WTC11 (cell line): ENCODE measurements around the gene ZBTB22. TPM values are rescaled to one million over a fixed set of nuclear protein-coding genes. Genes with fewer than 3 reads are reported as not detected.

Experiments used
- ATAC-seq: fragments of 200-7000 bp; cut with Tn5 transposase; 2 replicates; pipeline ENCODE4 v1.10.0; 2021; ENCODE audit warnings: mild to moderate bottlenecking, moderate library complexity
- CTCF ChIA-PET: fragments of 300-600 bp; sonication (Branson Sonifier 250); formaldehyde crosslinking; loops from one replicate; lab custom pipeline; 2021; ENCODE audit warnings: antibody characterized with exemption; lab: Charles Lee
- POLR2A ChIA-PET: fragments of 350-600 bp; sonication (Branson Sonifier 250); formaldehyde crosslinking; loops from one replicate; lab custom pipeline; 2021; ENCODE audit warnings: antibody characterized with exemption; lab: Charles Lee
- DNase-seq: peaks from one replicate; pipeline ENCODE4 v3.0.0; 2021; ENCODE audit warnings: low spot score
- H3K27ac Mint-ChIP-seq: 2 replicates; pipeline ENCODE4 v1.8.0; 2021; ENCODE audit warnings: mixed read lengths
- H3K27me3 Mint-ChIP-seq: 2 replicates; pipeline ENCODE4 v1.8.0; 2021; ENCODE audit warnings: low read depth, mild to moderate bottlenecking, moderate library complexity, mixed read lengths
- H3K36me3 Mint-ChIP-seq: 2 replicates; pipeline ENCODE4 v1.8.0; 2021; ENCODE audit warnings: mixed read lengths
- H3K4me1 Mint-ChIP-seq: 2 replicates; pipeline ENCODE4 v1.8.0; 2022; ENCODE audit warnings: mixed read lengths
- H3K4me3 Mint-ChIP-seq: 2 replicates; pipeline ENCODE4 v1.8.0; 2021; ENCODE audit warnings: mild to moderate bottlenecking, moderate library complexity, mixed read lengths
- H3K9me3 Mint-ChIP-seq: 2 replicates; pipeline ENCODE4 v1.8.0; 2021; ENCODE audit warnings: mixed read lengths
- AFF4 ChIP-seq: sonication (generic); formaldehyde crosslinking; IDR thresholded peaks from 2 replicates; pipeline ENCODE4 v1.8.1; 2023; ENCODE audit warnings: mild to moderate bottlenecking, missing genetic modification reagents, borderline replicate concordance
- CREM ChIP-seq: sonication (generic); formaldehyde crosslinking; IDR thresholded peaks from 2 replicates; pipeline ENCODE4 v1.8.1; 2022; ENCODE audit warnings: mild to moderate bottlenecking, missing genetic modification reagents, moderate library complexity
- ELF4 ChIP-seq: sonication (generic); formaldehyde crosslinking; IDR thresholded peaks from 2 replicates; pipeline ENCODE4 v1.8.1; 2022; ENCODE audit warnings: low read depth, mild to moderate bottlenecking, moderate library complexity, missing genetic modification reagents
- FOXK1 ChIP-seq: sonication (generic); formaldehyde crosslinking; IDR thresholded peaks from 2 replicates; pipeline ENCODE4 v1.8.0; 2022; ENCODE audit warnings: mild to moderate bottlenecking, moderate library complexity, missing genetic modification reagents
- GABPB1 ChIP-seq: sonication (generic); formaldehyde crosslinking; IDR thresholded peaks from 2 replicates; pipeline ENCODE4 v1.8.1; 2023; ENCODE audit warnings: mild to moderate bottlenecking, missing genetic modification reagents
- HMGA2 ChIP-seq: fragments of 250-450 bp; sonication (Bioruptor Pico); IDR thresholded peaks from 2 replicates; pipeline ENCODE4 v1.4.0; 2021; ENCODE audit warnings: mild to moderate bottlenecking, moderate library complexity
- JAZF1 ChIP-seq: fragments of 250-450 bp; sonication (Bioruptor Pico); IDR thresholded peaks from 2 replicates; pipeline ENCODE4 v1.9.0; 2021; ENCODE audit warnings: moderate library complexity, mild to moderate bottlenecking, inconsistent platforms
- JUN ChIP-seq: sonication (generic); formaldehyde crosslinking; IDR thresholded peaks from 2 replicates; pipeline ENCODE4 v1.8.0; 2023; ENCODE audit warnings: mild to moderate bottlenecking, missing genetic modification reagents
- NFATC4 ChIP-seq: fragments of 250-450 bp; sonication (Bioruptor Pico); IDR thresholded peaks from 2 replicates; pipeline ENCODE4 v1.9.0; 2021; ENCODE audit warnings: mild to moderate bottlenecking
- NR2C2 ChIP-seq: sonication (generic); formaldehyde crosslinking; IDR thresholded peaks from 2 replicates; pipeline ENCODE4 v1.8.0; 2022; ENCODE audit warnings: mild to moderate bottlenecking, missing genetic modification reagents
- NR3C1 ChIP-seq: sonication (generic); formaldehyde crosslinking; conservative IDR thresholded peaks from 2 replicates; pipeline ENCODE4 v1.8.1; 2023; ENCODE audit warnings: low read depth, mild to moderate bottlenecking, missing genetic modification reagents
- PRDM15 ChIP-seq: sonication (generic); formaldehyde crosslinking; IDR thresholded peaks from 2 replicates; pipeline ENCODE4 v1.8.0; 2022; ENCODE audit warnings: missing genetic modification reagents
- RORB ChIP-seq: fragments of 250-450 bp; sonication (Bioruptor Pico); IDR thresholded peaks from 2 replicates; pipeline ENCODE4 v1.9.0; 2021; ENCODE audit warnings: mild to moderate bottlenecking
- SMAD3 ChIP-seq: sonication (generic); formaldehyde crosslinking; IDR thresholded peaks from 2 replicates; pipeline ENCODE4 v1.8.0; 2022; ENCODE audit warnings: missing genetic modification reagents, mild to moderate bottlenecking, borderline replicate concordance
- SP1 ChIP-seq: sonication (generic); formaldehyde crosslinking; conservative IDR thresholded peaks from 2 replicates; pipeline ENCODE4 v1.8.1; 2022; ENCODE audit warnings: missing genetic modification reagents
- TEAD1 ChIP-seq: sonication (generic); formaldehyde crosslinking; IDR thresholded peaks from 2 replicates; pipeline ENCODE4 v1.8.0; 2022; ENCODE audit warnings: mild to moderate bottlenecking, missing genetic modification reagents
- ZNF232 ChIP-seq: sonication (generic); formaldehyde crosslinking; IDR thresholded peaks from 2 replicates; pipeline ENCODE4 v1.8.0; 2022; ENCODE audit warnings: mild to moderate bottlenecking, missing genetic modification reagents
- total RNA-seq: library from RNA; stranded (reverse); gene quantifications from 3 replicates; pipeline ENCODE4 v1.2.3, GENCODE V29; 2021
- TF ChIP-seq, protein P1 (sequence below): sonication (generic); formaldehyde crosslinking; IDR thresholded peaks from 2 replicates; pipeline ENCODE4 v1.8.1; 2023; ENCODE audit warnings: mild to moderate bottlenecking, missing genetic modification reagents
- TF ChIP-seq, protein P2 (sequence below): sonication (generic); formaldehyde crosslinking; IDR thresholded peaks from 2 replicates; pipeline ENCODE4 v1.8.1; 2022; ENCODE audit warnings: mild to moderate bottlenecking, moderate library complexity, missing genetic modification reagents
- TF ChIP-seq, protein P3 (sequence below): sonication (generic); formaldehyde crosslinking; IDR thresholded peaks from 2 replicates; pipeline ENCODE4 v1.8.0; 2022; ENCODE audit warnings: mild to moderate bottlenecking, missing genetic modification reagents
- TF ChIP-seq, protein P4 (sequence below): sonication (generic); formaldehyde crosslinking; IDR thresholded peaks from 2 replicates; pipeline ENCODE4 v1.8.0; 2022; ENCODE audit warnings: mild to moderate bottlenecking, missing genetic modification reagents
- TF ChIP-seq, protein P5 (sequence below): fragments of 250-450 bp; sonication (Bioruptor Pico); IDR thresholded peaks from 2 replicates; pipeline ENCODE4 v1.9.0; 2021; ENCODE audit warnings: mild to moderate bottlenecking

ZBTB22 gene
- total RNA-seq, 1 experiment from 2014 or later: 11.6 TPM

- Mint-ChIP-seq H3K4me3 (peak within 1 kb of the TSS; percentile 96), H3K27ac (peak within 1 kb of the TSS; percentile 100), H3K36me3 (peaks cover 67% of the 10 kb centered on the region), H3K27me3 (no peaks in the 10 kb centered on the region), H3K4me1 (peaks cover 50% of the 10 kb centered on the region), H3K9me3 (no peaks in the 10 kb centered on the region)
- DNase-seq (peak; percentile 84), ATAC-seq (peak; percentile 78)
- CTCF ChIA-PET: interaction anchor here (0.6 to 2.4 kb wide), 5 partner anchors 23 to 1017 kb away, joined by 3 to 10 read pairs (median 4); partner anchors contain the start of gene ZBTB22
- POLR2A ChIA-PET: interaction anchor here (0.7 to 2.1 kb wide), 11 partner anchors 8 to 300 kb away, joined by 3 to 8 read pairs (median 5); partner anchors contain the start of genes PFDN6, RING1 and WDR46
- TF ChIP-seq SMAD3 (peak; percentile 26; the same call in 1 of the 2 replicates), NFATC4 (CRISPR knock-in tag) (0 out of 2 replicates have a peak, but pooled peaks have one; percentile 77), NR2C2 (CRISPR knock-in tag) (peak; percentile 73), ZNF232 (CRISPR knock-in tag) (peak; percentile 68; the same call in 1 of the 2 replicates), NR3C1 (no peak), PRDM15 (CRISPR knock-in tag) (peak; percentile 42), RORB (CRISPR knock-in tag) (0 out of 2 replicates have a peak, but pooled peaks have one; percentile 69), JUN (CRISPR knock-in tag) (0 out of 2 replicates have a peak, but pooled peaks have one; percentile 33), TEAD1 (CRISPR knock-in tag) (peak; percentile 58; the same call in 1 of the 2 replicates), GABPB1 (CRISPR knock-in tag) (peak; percentile 83), AFF4 (CRISPR knock-in tag) (no peak; the same call in 1 of the 2 replicates), HMGA2 (no peak; the same call in none of the 2 replicates), JAZF1 (CRISPR knock-in tag) (no peak), ELF4 (CRISPR knock-in tag) (0 out of 2 replicates have a peak, but pooled peaks have one; percentile 20), SP1 (CRISPR knock-in tag) (peak; percentile 53; the same call in 1 of the 2 replicates), FOXK1 (peak; percentile 89), CREM (CRISPR knock-in tag) (peak; percentile 94)
- TF ChIP-seq, protein P1, sequence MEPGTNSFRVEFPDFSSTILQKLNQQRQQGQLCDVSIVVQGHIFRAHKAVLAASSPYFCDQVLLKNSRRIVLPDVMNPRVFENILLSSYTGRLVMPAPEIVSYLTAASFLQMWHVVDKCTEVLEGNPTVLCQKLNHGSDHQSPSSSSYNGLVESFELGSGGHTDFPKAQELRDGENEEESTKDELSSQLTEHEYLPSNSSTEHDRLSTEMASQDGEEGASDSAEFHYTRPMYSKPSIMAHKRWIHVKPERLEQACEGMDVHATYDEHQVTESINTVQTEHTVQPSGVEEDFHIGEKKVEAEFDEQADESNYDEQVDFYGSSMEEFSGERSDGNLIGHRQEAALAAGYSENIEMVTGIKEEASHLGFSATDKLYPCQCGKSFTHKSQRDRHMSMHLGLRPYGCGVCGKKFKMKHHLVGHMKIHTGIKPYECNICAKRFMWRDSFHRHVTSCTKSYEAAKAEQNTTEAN (CRISPR knock-in tag): 0 out of 2 replicates have a peak, but pooled peaks have one; percentile 42
- TF ChIP-seq, protein P2, sequence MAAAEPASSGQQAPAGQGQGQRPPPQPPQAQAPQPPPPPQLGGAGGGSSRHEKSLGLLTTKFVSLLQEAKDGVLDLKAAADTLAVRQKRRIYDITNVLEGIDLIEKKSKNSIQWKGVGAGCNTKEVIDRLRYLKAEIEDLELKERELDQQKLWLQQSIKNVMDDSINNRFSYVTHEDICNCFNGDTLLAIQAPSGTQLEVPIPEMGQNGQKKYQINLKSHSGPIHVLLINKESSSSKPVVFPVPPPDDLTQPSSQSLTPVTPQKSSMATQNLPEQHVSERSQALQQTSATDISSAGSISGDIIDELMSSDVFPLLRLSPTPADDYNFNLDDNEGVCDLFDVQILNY (CRISPR knock-in tag): 0 out of 2 replicates have a peak, but pooled peaks have one; percentile 44
- TF ChIP-seq, protein P3, sequence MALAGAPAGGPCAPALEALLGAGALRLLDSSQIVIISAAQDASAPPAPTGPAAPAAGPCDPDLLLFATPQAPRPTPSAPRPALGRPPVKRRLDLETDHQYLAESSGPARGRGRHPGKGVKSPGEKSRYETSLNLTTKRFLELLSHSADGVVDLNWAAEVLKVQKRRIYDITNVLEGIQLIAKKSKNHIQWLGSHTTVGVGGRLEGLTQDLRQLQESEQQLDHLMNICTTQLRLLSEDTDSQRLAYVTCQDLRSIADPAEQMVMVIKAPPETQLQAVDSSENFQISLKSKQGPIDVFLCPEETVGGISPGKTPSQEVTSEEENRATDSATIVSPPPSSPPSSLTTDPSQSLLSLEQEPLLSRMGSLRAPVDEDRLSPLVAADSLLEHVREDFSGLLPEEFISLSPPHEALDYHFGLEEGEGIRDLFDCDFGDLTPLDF (CRISPR knock-in tag): peak; percentile 17; the same call in 1 of the 2 replicates
- TF ChIP-seq, protein P4, sequence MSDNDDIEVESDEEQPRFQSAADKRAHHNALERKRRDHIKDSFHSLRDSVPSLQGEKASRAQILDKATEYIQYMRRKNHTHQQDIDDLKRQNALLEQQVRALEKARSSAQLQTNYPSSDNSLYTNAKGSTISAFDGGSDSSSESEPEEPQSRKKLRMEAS: peak; percentile 98
- TF ChIP-seq, protein P5, sequence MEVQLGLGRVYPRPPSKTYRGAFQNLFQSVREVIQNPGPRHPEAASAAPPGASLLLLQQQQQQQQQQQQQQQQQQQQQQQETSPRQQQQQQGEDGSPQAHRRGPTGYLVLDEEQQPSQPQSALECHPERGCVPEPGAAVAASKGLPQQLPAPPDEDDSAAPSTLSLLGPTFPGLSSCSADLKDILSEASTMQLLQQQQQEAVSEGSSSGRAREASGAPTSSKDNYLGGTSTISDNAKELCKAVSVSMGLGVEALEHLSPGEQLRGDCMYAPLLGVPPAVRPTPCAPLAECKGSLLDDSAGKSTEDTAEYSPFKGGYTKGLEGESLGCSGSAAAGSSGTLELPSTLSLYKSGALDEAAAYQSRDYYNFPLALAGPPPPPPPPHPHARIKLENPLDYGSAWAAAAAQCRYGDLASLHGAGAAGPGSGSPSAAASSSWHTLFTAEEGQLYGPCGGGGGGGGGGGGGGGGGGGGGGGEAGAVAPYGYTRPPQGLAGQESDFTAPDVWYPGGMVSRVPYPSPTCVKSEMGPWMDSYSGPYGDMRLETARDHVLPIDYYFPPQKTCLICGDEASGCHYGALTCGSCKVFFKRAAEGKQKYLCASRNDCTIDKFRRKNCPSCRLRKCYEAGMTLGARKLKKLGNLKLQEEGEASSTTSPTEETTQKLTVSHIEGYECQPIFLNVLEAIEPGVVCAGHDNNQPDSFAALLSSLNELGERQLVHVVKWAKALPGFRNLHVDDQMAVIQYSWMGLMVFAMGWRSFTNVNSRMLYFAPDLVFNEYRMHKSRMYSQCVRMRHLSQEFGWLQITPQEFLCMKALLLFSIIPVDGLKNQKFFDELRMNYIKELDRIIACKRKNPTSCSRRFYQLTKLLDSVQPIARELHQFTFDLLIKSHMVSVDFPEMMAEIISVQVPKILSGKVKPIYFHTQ (CRISPR knock-in tag): no peak; the same call in 1 of the 2 replicates
Observed at GRCh38 chr6:33271468-33272274, 45.9 kb downstream of the ZBTB22 start, which contains the start of the genes RPS18 and VPS52. TSS of gene RPS18 (plus strand) at chr6:33272075. CDS start at chr6:33272120, 45 bp downstream. TSS of gene VPS52 (minus strand) at chr6:33271876. CDS start at chr6:33271675, 201 bp downstream.
